ENCODE results near the gene OR10C1.

OR10C1 gene

DNA sequence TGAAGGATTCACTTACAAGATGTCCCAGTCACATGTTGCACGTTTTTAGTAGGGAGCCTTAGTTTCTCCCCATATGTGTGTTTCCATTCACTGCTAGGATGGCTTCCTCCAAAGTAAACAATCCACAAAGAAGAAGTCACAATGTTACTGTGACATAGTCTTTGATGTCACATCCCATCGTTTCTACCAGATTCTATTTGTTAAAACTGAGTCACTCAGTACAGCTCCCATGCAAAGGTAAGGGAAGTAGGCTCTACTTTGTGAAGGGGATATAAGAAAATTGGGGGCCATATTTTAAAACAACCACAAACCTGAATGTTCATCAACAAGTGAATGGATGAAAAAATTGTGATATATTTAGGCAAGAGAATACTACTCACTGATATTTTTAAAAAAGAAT lies 17.9 kb downstream of the OR10C1 start, which contains the start of the genes OR11A1 and OR2H1:
TSS of gene OR11A1 (minus strand) at position 101 of the 400 bp plus-strand sequence. CDS start 29,430 bp downstream, outside the sequence.
TSS of gene OR2H1 (plus strand) at position 185 of the 400 bp plus-strand sequence. CDS start 4,615 bp downstream, outside the sequence.
- DNase-seq (ENCODE audit: low read depth in 2 of 2) = no peak
- no peak within 1 kb of the TSS for H3K4me3 ChIP-seq (replicated peaks in 1 of 2; ENCODE audit: low read depth in 2 of 2, low read length in 2 of 2)
- TF ChIP-seq, protein P1, sequence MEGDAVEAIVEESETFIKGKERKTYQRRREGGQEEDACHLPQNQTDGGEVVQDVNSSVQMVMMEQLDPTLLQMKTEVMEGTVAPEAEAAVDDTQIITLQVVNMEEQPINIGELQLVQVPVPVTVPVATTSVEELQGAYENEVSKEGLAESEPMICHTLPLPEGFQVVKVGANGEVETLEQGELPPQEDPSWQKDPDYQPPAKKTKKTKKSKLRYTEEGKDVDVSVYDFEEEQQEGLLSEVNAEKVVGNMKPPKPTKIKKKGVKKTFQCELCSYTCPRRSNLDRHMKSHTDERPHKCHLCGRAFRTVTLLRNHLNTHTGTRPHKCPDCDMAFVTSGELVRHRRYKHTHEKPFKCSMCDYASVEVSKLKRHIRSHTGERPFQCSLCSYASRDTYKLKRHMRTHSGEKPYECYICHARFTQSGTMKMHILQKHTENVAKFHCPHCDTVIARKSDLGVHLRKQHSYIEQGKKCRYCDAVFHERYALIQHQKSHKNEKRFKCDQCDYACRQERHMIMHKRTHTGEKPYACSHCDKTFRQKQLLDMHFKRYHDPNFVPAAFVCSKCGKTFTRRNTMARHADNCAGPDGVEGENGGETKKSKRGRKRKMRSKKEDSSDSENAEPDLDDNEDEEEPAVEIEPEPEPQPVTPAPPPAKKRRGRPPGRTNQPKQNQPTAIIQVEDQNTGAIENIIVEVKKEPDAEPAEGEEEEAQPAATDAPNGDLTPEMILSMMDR (IDR thresholded peaks at IDR 0.05; ENCODE audit: low read depth, low read length) = no peak

DNA sequence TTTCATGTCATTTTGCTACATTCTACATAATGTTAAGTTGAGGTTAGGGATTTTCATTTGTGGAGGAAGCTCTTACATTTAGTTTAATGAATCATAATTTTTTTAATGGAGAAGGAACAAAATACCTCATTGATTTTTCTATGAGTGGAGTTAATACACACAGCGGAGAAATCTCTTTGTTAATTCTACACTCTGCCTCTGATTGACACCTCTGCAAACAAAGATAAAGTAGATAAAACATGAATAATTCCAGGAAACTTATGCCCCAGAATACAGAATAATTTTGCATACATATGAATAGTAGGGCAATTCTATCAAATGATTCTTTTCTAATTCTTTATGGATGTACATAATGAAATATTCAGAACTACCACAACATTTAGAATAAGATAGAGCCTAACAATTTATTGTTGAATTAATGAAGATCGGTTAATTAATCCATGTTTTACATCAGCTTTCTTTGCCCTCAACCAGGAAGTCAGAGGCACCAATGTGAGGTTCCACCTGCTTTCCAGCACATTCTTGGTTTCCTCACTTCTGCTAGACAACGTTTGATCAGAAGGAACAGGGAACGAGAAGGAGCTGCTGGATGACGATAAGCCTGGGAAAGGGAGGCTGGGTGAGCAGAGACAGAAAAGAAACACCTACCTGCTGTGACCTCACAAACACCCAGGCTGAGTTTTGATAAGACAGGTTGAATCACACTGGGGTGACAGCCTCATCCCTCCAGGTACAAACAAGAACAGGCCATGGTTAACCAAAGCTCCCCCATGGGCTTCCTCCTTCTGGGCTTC lies 22.1 kb downstream of the OR10C1 start:
- no peak for DNase-seq (ENCODE audit: low read depth in 2 of 2)
- TF ChIP-seq, protein P1 (IDR thresholded peaks at IDR 0.05; ENCODE audit: low read depth, low read length) = no peak
- H3K4me3 ChIP-seq (replicated peaks in 1 of 2; ENCODE audit: low read depth in 2 of 2, low read length in 2 of 2) = no peak overlapping the region

DNA sequence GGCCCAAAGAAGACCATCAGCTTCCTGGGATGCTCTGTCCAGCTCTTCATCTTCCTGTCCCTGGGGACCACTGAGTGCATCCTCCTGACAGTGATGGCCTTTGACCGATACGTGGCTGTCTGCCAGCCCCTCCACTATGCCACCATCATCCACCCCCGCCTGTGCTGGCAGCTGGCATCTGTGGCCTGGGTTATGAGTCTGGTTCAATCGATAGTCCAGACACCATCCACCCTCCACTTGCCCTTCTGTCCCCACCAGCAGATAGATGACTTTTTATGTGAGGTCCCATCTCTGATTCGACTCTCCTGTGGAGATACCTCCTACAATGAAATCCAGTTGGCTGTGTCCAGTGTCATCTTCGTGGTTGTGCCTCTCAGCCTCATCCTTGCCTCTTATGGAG lies 22.9 kb downstream of the OR10C1 start:
- TF ChIP-seq, protein P1 (IDR thresholded peaks at IDR 0.05; ENCODE audit: low read depth, low read length) = no peak
- no peak for DNase-seq (ENCODE audit: low read depth in 2 of 2)
- no peak overlapping the region for H3K4me3 ChIP-seq (replicated peaks in 1 of 2; ENCODE audit: low read depth in 2 of 2, low read length in 2 of 2)

DNA sequence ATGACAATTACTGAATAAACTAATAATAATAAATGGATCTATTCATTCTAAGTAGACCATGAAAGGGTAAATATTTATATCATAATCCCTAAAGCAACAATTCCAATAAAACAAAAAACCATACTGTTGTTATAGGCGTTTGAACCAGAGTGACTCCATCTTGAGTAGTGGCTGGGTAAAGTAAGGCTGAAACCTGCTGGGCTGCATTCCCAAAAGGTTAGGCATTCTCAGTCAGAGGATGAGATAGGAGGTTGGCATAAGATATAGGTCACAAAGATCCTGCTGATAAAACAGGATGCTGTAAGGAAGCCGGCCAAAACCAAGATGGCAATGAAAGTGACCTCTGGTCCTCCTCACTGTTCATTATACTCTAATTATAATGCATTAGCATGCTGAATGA lies 26.2 kb downstream of the OR10C1 start:
- TF ChIP-seq, protein P1 (IDR thresholded peaks at IDR 0.05; ENCODE audit: low read depth, low read length) = no peak
- H3K4me3 ChIP-seq (replicated peaks in 1 of 2; ENCODE audit: low read depth in 2 of 2, low read length in 2 of 2) = no peak overlapping the region
- DNase-seq (ENCODE audit: low read depth in 2 of 2) = no peak

DNA sequence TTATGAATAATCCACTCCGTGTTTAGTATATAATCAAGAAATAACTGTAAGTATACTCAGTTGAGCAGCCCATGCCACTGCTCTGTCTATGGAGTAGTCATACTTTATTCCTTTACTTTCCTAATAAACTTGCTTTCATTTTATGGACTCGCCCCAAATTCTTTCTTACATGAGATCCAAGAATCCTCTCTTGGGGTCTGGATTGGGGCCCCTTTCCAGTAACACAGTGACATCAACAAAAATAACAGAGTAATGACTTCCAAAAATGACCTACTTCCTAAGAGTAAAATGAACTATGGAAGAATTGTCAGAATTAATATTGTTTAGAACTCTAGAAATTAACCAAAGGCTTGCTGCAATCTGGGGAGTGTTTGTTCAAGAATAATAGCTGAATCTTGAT lies 26.7 kb downstream of the OR10C1 start:
- TF ChIP-seq, protein P1 (IDR thresholded peaks at IDR 0.05; ENCODE audit: low read depth, low read length) = no peak
- no peak overlapping the region for H3K4me3 ChIP-seq (replicated peaks in 1 of 2; ENCODE audit: low read depth in 2 of 2, low read length in 2 of 2)
- DNase-seq (ENCODE audit: low read depth in 2 of 2) = no peak

DNA sequence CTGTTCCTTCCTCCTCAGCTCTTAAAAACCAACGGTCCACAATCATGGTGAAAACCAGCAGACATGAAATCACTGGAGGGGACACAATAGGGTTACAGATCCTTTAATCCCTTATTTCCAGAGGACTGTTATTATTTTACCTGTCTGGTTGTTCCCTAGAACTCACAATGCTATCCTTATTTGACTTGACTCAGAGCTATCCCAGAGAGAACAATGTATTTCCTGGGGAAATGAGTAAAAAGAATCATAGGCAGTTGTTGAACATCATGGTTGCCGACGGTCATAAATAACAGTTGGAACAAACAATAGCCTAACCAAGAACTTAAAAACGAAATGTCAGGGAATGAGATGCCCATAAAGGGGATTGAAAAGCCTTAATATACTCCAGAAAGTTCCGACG lies 27.1 kb downstream of the OR10C1 start:
- DNase-seq (ENCODE audit: low read depth in 2 of 2) = no peak
- H3K4me3 ChIP-seq (replicated peaks in 1 of 2; ENCODE audit: low read depth in 2 of 2, low read length in 2 of 2) = no peak overlapping the region
- TF ChIP-seq, protein P1 (IDR thresholded peaks at IDR 0.05; ENCODE audit: low read depth, low read length) = no peak
